ENCODE measurements around the gene TMEM106A. TPM values are rescaled to one million over a fixed set of nuclear protein-coding genes. Genes with fewer than 3 reads are reported as not detected.

TMEM106A gene
- total and polyA plus RNA-seq, 2 of the 13 experiments (the other 11 are each of a cell fraction or from before 2014, with no cell fraction given): 16.9 to 35.9 TPM

DNA sequence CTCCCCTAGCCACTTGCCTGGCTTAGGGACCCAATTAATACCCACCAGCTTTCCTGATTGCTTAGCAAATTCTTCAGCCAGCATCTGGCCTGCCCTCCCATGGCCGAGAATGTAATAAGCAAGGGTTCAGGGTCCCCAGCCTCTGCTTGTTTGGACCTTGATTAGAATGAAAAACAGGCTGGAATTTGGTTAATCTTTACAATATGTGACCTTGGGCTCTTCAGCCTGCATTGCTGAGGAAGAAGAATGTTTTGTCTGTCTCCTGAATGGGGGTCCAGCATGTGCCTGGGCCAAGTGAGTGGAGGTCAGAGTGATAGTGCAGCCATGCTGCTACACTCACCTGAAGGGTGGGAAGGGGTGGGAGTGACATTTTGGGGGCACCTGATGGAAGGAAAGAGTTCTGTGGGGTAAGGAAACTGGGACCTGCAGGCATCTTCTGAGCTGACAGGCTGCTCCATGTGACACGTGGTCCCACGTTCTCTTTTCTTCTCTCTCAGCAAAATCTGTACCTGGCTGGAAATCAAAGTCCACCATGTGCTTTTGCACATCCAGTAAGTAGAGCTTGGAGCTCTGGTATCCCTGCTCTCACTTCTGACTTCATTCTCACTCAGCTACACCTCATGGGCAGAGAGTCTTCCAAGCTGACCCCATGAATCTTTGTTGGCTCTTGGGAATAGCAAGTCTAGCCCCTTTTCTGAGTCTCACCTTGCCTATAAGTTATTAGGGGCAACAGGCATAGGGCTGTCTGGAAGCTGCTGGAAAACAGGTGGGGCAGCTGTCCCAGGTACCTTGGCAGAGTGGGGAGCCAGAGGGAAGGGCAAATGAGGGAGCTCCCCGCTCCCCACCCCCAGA lies 5.3 kb downstream of the TMEM106A start (continued):
- TF ChIP-seq, protein P1, sequence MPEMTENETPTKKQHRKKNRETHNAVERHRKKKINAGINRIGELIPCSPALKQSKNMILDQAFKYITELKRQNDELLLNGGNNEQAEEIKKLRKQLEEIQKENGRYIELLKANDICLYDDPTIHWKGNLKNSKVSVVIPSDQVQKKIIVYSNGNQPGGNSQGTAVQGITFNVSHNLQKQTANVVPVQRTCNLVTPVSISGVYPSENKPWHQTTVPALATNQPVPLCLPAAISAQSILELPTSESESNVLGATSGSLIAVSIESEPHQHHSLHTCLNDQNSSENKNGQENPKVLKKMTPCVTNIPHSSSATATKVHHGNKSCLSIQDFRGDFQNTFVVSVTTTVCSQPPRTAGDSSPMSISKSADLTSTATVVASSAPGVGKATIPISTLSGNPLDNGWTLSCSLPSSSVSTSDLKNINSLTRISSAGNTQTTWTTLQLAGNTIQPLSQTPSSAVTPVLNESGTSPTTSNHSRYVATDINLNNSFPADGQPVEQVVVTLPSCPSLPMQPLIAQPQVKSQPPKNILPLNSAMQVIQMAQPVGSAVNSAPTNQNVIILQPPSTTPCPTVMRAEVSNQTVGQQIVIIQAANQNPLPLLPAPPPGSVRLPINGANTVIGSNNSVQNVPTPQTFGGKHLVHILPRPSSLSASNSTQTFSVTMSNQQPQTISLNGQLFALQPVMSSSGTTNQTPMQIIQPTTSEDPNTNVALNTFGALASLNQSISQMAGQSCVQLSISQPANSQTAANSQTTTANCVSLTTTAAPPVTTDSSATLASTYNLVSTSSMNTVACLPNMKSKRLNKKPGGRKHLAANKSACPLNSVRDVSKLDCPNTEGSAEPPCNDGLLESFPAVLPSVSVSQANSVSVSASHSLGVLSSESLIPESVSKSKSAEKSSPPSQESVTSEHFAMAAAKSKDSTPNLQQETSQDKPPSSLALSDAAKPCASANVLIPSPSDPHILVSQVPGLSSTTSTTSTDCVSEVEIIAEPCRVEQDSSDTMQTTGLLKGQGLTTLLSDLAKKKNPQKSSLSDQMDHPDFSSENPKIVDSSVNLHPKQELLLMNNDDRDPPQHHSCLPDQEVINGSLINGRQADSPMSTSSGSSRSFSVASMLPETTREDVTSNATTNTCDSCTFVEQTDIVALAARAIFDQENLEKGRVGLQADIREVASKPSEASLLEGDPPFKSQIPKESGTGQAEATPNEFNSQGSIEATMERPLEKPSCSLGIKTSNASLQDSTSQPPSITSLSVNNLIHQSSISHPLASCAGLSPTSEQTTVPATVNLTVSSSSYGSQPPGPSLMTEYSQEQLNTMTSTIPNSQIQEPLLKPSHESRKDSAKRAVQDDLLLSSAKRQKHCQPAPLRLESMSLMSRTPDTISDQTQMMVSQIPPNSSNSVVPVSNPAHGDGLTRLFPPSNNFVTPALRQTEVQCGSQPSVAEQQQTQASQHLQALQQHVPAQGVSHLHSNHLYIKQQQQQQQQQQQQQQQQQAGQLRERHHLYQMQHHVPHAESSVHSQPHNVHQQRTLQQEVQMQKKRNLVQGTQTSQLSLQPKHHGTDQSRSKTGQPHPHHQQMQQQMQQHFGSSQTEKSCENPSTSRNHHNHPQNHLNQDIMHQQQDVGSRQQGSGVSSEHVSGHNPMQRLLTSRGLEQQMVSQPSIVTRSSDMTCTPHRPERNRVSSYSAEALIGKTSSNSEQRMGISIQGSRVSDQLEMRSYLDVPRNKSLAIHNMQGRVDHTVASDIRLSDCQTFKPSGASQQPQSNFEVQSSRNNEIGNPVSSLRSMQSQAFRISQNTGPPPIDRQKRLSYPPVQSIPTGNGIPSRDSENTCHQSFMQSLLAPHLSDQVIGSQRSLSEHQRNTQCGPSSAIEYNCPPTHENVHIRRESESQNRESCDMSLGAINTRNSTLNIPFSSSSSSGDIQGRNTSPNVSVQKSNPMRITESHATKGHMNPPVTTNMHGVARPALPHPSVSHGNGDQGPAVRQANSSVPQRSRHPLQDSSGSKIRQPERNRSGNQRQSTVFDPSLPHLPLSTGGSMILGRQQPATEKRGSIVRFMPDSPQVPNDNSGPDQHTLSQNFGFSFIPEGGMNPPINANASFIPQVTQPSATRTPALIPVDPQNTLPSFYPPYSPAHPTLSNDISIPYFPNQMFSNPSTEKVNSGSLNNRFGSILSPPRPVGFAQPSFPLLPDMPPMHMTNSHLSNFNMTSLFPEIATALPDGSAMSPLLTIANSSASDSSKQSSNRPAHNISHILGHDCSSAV (CRISPR knock-in tag; IDR thresholded peaks at IDR 0.05; ENCODE audit: borderline replicate concordance): no peak
- TF ChIP-seq CREM (IDR thresholded peaks at IDR 0.05) (peak; percentile 80), CREM (CRISPR knock-in tag; IDR thresholded peaks at IDR 0.05) (no peak), GATA4 (IDR thresholded peaks at IDR 0.05; ENCODE audit: borderline replicate concordance, low read depth) (peak; percentile 27; the same call in 1 of the 2 replicates), ZFYVE20 (CRISPR knock-in tag; IDR thresholded peaks at IDR 0.05; ENCODE audit: borderline replicate concordance, low read depth) (no peak), ZNF550 (CRISPR knock-in tag; IDR thresholded peaks at IDR 0.05; ENCODE audit: borderline replicate concordance) (0 out of 2 replicates have a peak, but pooled peaks have one; percentile 76), HMG20B (CRISPR knock-in tag; conservative IDR thresholded peaks at IDR 0.05) (0 out of 2 replicates have a peak, but pooled peaks have one; percentile 40), MYNN (CRISPR knock-in tag; IDR thresholded peaks at IDR 0.05; ENCODE audit: low read depth) (no peak), YEATS4 (CRISPR knock-in tag; IDR thresholded peaks at IDR 0.05; ENCODE audit: borderline replicate concordance) (peak; percentile 97)
- TF ChIP-seq, protein P2, sequence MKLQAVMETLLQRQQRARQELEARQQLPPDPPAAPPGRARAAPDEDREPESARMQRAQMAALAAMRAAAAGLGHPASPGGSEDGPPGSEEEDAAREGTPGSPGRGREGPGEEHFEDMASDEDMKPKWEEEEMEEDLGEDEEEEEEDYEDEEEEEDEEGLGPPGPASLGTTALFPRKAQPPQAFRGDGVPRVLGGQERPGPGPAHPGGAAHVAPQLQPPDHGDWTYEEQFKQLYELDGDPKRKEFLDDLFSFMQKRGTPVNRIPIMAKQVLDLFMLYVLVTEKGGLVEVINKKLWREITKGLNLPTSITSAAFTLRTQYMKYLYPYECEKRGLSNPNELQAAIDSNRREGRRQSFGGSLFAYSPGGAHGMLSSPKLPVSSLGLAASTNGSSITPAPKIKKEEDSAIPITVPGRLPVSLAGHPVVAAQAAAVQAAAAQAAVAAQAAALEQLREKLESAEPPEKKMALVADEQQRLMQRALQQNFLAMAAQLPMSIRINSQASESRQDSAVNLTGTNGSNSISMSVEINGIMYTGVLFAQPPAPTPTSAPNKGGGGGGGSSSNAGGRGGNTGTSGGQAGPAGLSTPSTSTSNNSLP (IDR thresholded peaks at IDR 0.05; ENCODE audit: low read depth, low read length): peak; percentile 100

All from HepG2 (cell line).